ENCODE measurements around the gene INTS13. TPM values are rescaled to one million over a fixed set of nuclear protein-coding genes. Genes with fewer than 3 reads are reported as not detected.
A peak's percentile ranks its signal among the peaks of the same experiment; 100 is the strongest.

INTS13 gene, protein sequence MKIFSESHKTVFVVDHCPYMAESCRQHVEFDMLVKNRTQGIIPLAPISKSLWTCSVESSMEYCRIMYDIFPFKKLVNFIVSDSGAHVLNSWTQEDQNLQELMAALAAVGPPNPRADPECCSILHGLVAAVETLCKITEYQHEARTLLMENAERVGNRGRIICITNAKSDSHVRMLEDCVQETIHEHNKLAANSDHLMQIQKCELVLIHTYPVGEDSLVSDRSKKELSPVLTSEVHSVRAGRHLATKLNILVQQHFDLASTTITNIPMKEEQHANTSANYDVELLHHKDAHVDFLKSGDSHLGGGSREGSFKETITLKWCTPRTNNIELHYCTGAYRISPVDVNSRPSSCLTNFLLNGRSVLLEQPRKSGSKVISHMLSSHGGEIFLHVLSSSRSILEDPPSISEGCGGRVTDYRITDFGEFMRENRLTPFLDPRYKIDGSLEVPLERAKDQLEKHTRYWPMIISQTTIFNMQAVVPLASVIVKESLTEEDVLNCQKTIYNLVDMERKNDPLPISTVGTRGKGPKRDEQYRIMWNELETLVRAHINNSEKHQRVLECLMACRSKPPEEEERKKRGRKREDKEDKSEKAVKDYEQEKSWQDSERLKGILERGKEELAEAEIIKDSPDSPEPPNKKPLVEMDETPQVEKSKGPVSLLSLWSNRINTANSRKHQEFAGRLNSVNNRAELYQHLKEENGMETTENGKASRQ
- 23.3 to 23.8 TPM (median 23.3 TPM) in 3 replicates for total RNA-seq
- long read RNA-seq, transcript INTS13-201 (17 exons, 2,974 nt): major isoform, 19 of 32 reads
- long read RNA-seq, partial matches to known transcripts: 2 of 32 reads
- long read RNA-seq, other reads (novel, unspliced or antisense): 11 of 32 reads

DNA sequence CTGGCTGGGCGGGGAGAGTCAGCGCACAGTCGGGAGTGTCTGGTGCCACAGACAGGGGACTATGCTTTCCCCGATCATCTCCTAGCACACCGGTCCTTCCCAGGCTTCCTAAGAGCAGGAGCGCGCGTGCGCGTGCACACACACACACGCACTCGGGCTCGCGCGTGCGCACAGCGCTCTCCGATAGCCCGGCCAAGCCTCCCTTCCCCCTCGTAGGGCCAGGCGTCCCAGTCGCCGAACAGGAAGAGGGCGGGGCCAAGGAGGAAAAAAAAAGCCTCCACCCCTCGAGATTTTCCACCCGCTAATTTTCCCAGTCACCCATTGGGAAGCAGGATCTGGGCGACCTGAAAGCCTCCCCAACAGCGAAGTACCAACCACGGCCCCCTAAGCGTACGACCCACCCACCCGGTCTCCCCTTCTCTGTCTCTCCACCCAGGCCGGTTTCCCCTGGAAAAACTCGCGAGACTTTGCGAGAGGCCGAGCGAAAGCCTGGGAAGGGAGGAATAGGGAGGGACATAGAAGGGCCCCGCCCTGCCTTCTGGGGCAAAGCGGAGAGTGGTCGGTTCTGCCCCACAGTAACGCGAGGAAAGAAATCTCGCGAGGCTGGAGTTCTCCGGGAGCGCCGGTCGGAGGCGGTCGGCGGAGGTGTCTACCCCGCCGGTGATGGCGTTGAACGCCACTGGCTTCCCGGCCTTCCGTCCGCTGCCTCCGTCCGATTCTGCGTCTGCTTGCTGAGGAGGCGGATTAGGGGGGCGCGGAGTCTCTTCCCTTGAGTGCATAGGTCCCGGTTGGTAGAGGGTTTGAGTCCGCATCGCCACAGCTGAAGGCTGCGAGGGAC, at the start of gene INTS13, which contains the start of gene FGFR1OP2:
INTS13 (minus strand) TSS at position 119 of the 838 bp plus-strand sequence. CDS start 1,178 bp downstream, outside the sequence.
FGFR1OP2 (plus strand) TSS at position 608 of the 838 bp plus-strand sequence. CDS start 15,689 bp downstream, outside the sequence.
- peak; percentile 99 for DNase-seq (ENCODE audit: low spot score)
- Mint-ChIP-seq H3K9me3 (ENCODE audit: low read depth) (no peaks in the 10 kb centered on the region), H3K27ac (ENCODE audit: unreplicated experiment) (peak within 1 kb of the TSS; percentile 100), H3K36me3 (ENCODE audit: low read depth) (peaks cover under 1% of the 10 kb centered on the region), H3K4me1 (ENCODE audit: low read depth) (peaks cover 68% of the 10 kb centered on the region), H3K27me3 (ENCODE audit: low read depth) (no peaks in the 10 kb centered on the region), H3K4me3 (ENCODE audit: unreplicated experiment) (peak within 1 kb of the TSS; percentile 94)
- no peak for TF ChIP-seq CTCF (IDR thresholded peaks at IDR 0.05)

DNA sequence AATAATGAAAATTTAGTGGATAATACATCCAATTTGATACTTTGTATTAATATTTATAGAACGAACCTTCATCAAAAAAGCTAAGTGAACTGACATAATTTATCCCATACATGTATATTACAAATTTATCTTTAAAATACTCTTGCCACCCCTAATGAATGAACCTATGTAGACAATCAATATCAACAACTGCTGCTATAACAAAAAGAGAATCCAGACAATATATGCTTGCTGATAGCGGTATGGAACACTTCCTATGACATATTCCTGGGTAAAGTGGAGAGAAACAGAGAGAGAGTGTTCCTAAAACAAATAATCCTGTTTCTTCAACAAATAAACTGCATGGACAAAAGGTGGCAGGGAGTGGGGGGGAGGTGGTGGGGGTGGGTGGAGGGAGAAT, 45.1 kb upstream of the INTS13 start:
- peaks cover 21% of the 10 kb centered on the region for H3K36me3 Mint-ChIP-seq (ENCODE audit: low read depth)
- no peak overlapping the region for H3K4me3 Mint-ChIP-seq (ENCODE audit: unreplicated experiment)
- TF ChIP-seq CTCF (IDR thresholded peaks at IDR 0.05): no peak
- DNase-seq (ENCODE audit: low spot score): no peak
- no peaks in the 10 kb centered on the region for H3K27me3 Mint-ChIP-seq (ENCODE audit: low read depth)
- H3K4me1 Mint-ChIP-seq (ENCODE audit: low read depth): no peaks in the 10 kb centered on the region
- H3K27ac Mint-ChIP-seq (ENCODE audit: unreplicated experiment): no peak overlapping the region
- H3K9me3 Mint-ChIP-seq (ENCODE audit: low read depth): no peaks in the 10 kb centered on the region

GRCh38 chr12:26979733-26980132, 42.0 kb upstream of the INTS13 start:
- TF ChIP-seq CTCF (IDR thresholded peaks at IDR 0.05): no peak
- Mint-ChIP-seq H3K36me3 (ENCODE audit: low read depth) (peaks cover 23% of the 10 kb centered on the region), H3K4me3 (ENCODE audit: unreplicated experiment) (no peak overlapping the region), H3K27ac (ENCODE audit: unreplicated experiment) (no peak overlapping the region), H3K4me1 (ENCODE audit: low read depth) (no peaks in the 10 kb centered on the region), H3K9me3 (ENCODE audit: low read depth) (no peaks in the 10 kb centered on the region), H3K27me3 (ENCODE audit: low read depth) (no peaks in the 10 kb centered on the region)
- no peak for DNase-seq (ENCODE audit: low spot score)

DNA sequence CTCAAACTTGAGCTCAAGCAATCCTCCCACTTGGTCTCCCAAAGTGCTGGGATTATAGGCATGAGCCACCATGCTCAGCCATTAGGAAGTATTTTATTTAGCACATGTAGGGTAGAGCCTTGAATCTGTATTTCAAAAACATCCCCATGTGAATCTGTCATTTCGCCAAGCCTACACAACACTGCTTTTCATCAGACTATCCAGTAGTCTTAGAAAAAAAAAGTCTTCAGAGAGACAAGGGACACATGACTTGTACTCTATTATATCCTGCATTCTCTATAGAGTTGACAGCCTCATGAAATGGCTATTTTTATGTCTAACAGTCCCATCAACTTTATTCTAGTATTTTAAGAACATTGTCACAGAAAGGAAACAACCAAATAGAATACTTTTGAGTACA, 41.0 kb upstream of the INTS13 start:
- DNase-seq (ENCODE audit: low spot score): no peak
- Mint-ChIP-seq H3K36me3 (ENCODE audit: low read depth) (peaks cover 25% of the 10 kb centered on the region), H3K4me3 (ENCODE audit: unreplicated experiment) (no peak overlapping the region), H3K27ac (ENCODE audit: unreplicated experiment) (no peak overlapping the region), H3K4me1 (ENCODE audit: low read depth) (no peaks in the 10 kb centered on the region), H3K27me3 (ENCODE audit: low read depth) (no peaks in the 10 kb centered on the region), H3K9me3 (ENCODE audit: low read depth) (no peaks in the 10 kb centered on the region)
- TF ChIP-seq CTCF (IDR thresholded peaks at IDR 0.05): no peak

All from chondrocyte (in vitro differentiated cells).